OCI-LY7 (cell line): ENCODE results near the gene ARHGEF40. TPM values are rescaled to one million over a fixed set of nuclear protein-coding genes. Genes with fewer than 3 reads are reported as not detected.

Experiments
- BruUV-seq: library from RNA; stranded (reverse); fragments of 400-500 nt; replicated peaks from 2 replicates; lab custom pipeline; 2021; lab: Mats Ljungman, UMichigan
- CTCF ChIA-PET: fragments of 300-600 bp; sonication (Branson Sonifier 250); formaldehyde crosslinking; loops from one replicate; lab custom pipeline; 2022; ENCODE audit warnings: antibody characterized with exemption; ENCODE audit not compliant: unreplicated experiment; lab: Charles Lee
- POLR2A ChIA-PET: fragments of 300-600 bp; sonication (Branson Sonifier 250); formaldehyde crosslinking; loops from one replicate; lab custom pipeline; 2022; ENCODE audit warnings: antibody characterized with exemption; lab: Charles Lee
- DNase-seq: peaks from one replicate; pipeline ENCODE4 v3.0.0-alpha.2; 2015; ENCODE audit warnings: low spot score
- H2AFZ ChIP-seq: fragments of 200-600 bp; sonication (generic), shearing (Covaris generic); 2 replicates; pipeline ENCODE4 v1.6.1; 2014; ENCODE audit warnings: mild to moderate bottlenecking, antibody characterized with exemption, low read length, moderate library complexity
- H3K27ac ChIP-seq: fragments of 200-600 bp; sonication (generic); 2 replicates; pipeline ENCODE4 v1.5.1; 2014; ENCODE audit warnings: mixed run types, low read depth, mild to moderate bottlenecking, moderate library complexity, low read length, inconsistent platforms; ENCODE audit not compliant: poor library complexity, severe bottlenecking
- H3K36me3 ChIP-seq: fragments of 200-600 bp; sonication (generic); 2 replicates; pipeline ENCODE4 v1.6.1; 2014; ENCODE audit warnings: mild to moderate bottlenecking, antibody characterized with exemption, low read length, moderate library complexity, mixed read lengths; ENCODE audit not compliant: insufficient read depth
- H3K4me1 ChIP-seq: fragments of 200-600 bp; sonication (generic); 2 replicates; pipeline ENCODE4 v1.5.1; 2014; ENCODE audit warnings: mild to moderate bottlenecking, low read length; ENCODE audit not compliant: insufficient read depth, poor library complexity, severe bottlenecking
- H3K4me2 ChIP-seq: fragments of 200-600 bp; sonication (generic); 2 replicates; pipeline ENCODE4 v1.6.1; 2014; ENCODE audit warnings: mild to moderate bottlenecking, low read length
- H3K4me3 ChIP-seq: fragments of 200-600 bp; sonication (generic); 2 replicates; pipeline ENCODE4 v1.5.1; 2014; ENCODE audit warnings: mild to moderate bottlenecking, low read depth, low read length; ENCODE audit not compliant: poor library complexity, severe bottlenecking
- H3K79me2 ChIP-seq: fragments of 200-600 bp; sonication (generic); 2 replicates; pipeline ENCODE4 v1.6.1; 2016; ENCODE audit warnings: low read depth, mild to moderate bottlenecking, low read length, moderate library complexity, mixed read lengths; ENCODE audit not compliant: insufficient read depth
- H3K9me2 ChIP-seq: fragments of 200-600 bp; sonication (generic); 2 replicates; pipeline ENCODE4 v1.6.1; 2016; ENCODE audit warnings: mild to moderate bottlenecking, low read length, mixed read lengths; ENCODE audit not compliant: insufficient read depth
- H3K9me3 ChIP-seq: fragments of 200-600 bp; sonication (generic); 2 replicates; pipeline ENCODE4 v1.6.1; 2014; ENCODE audit warnings: mild to moderate bottlenecking, mixed run types, low read length, mixed read lengths
- H4K20me1 ChIP-seq: fragments of 200-600 bp; sonication (generic); 2 replicates; pipeline ENCODE4 v1.6.1; 2014; ENCODE audit warnings: mild to moderate bottlenecking, antibody characterized with exemption, low read length, moderate library complexity, mixed read lengths; ENCODE audit not compliant: insufficient read depth
- CTCF ChIP-seq: fragments of 200-600 bp; sonication (generic); conservative IDR thresholded peaks from 2 replicates; pipeline ENCODE4 v1.5.1; 2014; ENCODE audit warnings: mild to moderate bottlenecking, antibody characterized with exemption, low read length, moderate library complexity, mixed read lengths
- EZH2phosphoT487 ChIP-seq: fragments of 200-600 bp; sonication (generic); IDR thresholded peaks from 2 replicates; pipeline ENCODE4 v1.6.1; 2018; ENCODE audit warnings: low read depth, borderline replicate concordance, mild to moderate bottlenecking, mixed run types, antibody characterized with exemption, low read length, moderate library complexity, mixed read lengths
- intact Hi-C: fragments of 100-400 bp; cut with micrococcal nuclease; formaldehyde crosslinking; loops from one replicate; pipeline ENCODE4 v1.10.0; 2022; ENCODE audit not compliant: unreplicated experiment
- total RNA-seq, 2 experiments: library from RNA; depleted of rRNA in 1 of 2; stranded (reverse); fragments of >200 nt in 1 of 2; shearing (Covaris generic) in 1 of 2; gene quantifications; 2 replicates each; pipeline ENCODE4 v1.2.3, GENCODE V29; 2014 to 2022

Gene ARHGEF40
- total RNA-seq, 2 experiments from 2014 or later, result 1.3 to 2.0 TPM

DNA sequence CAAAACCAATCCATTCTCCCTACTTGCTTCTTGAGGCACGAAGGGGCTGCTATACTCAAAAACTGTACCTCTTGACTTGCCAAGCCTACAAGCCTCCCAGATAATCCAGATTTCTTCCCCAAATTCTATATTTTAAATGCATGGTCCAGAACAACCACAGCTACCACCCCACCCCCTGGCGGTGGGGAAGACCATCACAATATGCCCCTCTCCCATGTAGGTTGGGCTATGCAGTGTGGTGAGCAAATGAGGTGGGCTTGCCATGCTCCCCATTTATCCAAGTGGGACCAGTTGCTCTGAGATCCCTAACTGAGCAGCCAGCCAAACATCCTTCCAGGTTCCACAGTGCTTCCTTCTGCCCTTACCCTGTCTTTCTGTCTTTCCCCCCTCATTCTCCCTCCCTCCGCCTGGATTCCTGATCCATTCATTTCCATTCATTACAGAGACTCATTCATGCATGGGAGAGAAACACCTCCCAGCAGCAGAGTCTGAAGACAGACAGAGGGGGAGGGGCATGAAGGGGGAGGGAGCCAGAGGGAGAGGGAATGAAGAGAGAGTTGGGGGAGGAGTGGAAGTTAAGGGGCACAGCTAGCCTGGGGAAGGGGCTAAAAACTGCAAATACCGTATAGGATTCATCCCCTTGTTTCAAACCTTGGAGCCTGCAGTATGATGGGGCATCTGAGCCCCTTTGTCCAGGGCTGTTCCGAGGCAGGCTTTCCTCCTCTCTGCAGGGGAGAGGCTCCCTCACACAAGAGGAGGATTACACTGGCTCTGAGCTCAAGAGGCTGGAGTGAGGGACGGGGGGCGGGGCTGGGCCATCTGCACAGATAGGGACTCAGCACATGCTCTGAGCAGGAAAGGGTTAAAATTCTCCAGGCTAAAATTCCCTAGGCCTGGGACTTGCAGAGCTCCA is 23.9 kb downstream of the ARHGEF40 start:
- no peak for DNase-seq
- intact Hi-C loops, result no loop called here
- POLR2A ChIA-PET, result interaction anchor here (0.5 to 2.5 kb wide), 3 partner anchors 10 to 89 kb away, joined by 3 to 13 read pairs (median 4); no protein-coding TSS in a partner anchor
- Histone ChIP-seq H2AFZ (no peak overlapping the region), H3K4me2 (no peak overlapping the region), H3K27ac (no peak overlapping the region), H3K9me3 (no peaks in the 10 kb centered on the region), H3K79me2 (no peaks in the 10 kb centered on the region), H3K4me1 (peaks cover 18% of the 10 kb centered on the region), H4K20me1 (no peaks in the 10 kb centered on the region; the same call in 1 of the 2 replicates), H3K4me3 (no peak overlapping the region), H3K9me2 (no peaks in the 10 kb centered on the region), H3K36me3 (no peaks in the 10 kb centered on the region)
- no peak for TF ChIP-seq CTCF
- TF ChIP-seq EZH2phosphoT487, result no peak
- CTCF ChIA-PET, result interaction anchor here (0.6 to 1.8 kb wide), 2 partner anchors 10 to 124 kb away, joined by 7 read pairs; no protein-coding TSS in a partner anchor
- no TSS peak for BruUV-seq

DNA sequence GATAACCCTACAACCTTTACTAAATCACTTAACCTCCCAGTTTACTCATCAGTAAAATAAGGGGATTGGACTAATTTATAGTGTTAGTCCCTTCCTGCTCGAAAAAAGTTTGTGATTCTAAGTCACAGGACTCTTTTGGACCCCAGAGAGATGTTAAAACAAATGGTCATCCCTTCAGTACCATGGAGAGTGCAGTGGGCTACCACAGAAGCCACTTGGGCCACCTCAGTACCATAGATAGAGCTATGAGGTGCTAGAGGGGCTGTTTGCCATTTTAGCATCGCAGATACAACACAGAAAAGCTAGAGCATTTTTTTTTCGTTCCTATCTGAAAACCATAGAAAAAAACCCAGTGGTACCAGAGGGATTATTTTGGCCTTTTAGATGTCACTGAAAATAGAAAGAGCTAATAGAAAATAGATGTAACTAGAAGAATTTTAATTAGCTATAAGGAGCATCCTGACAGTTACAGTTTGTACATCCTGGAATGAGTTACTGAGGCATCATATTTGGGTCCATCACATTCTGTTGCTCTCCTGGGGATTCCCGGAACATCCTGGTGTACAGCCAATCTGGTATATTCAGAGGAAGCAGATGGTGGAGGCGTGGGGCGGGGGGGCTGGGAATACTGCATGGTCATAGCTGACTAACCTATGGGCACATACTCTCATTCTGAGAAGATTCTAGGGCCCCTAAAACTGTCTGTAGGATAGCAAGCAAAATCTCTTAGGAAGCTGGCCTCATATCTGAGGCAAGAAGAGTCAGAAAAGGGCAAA is 25.5 kb downstream of the ARHGEF40 start:
- DNase-seq, result no peak
- ChIA-PET CTCF (interaction anchor here (0.5 to 1.6 kb wide), 4 partner anchors 9 to 1964 kb away, joined by 3 to 7 read pairs (median 4); no protein-coding TSS in a partner anchor), POLR2A (interaction anchor here (0.6 to 2.5 kb wide), 5 partner anchors 9 to 80 kb away, joined by 3 to 13 read pairs (median 4); no protein-coding TSS in a partner anchor)
- Histone ChIP-seq H3K4me3 (no peak overlapping the region), H3K9me2 (no peaks in the 10 kb centered on the region), H4K20me1 (no peaks in the 10 kb centered on the region; the same call in 1 of the 2 replicates), H3K79me2 (no peaks in the 10 kb centered on the region), H3K9me3 (no peaks in the 10 kb centered on the region), H2AFZ (no peak overlapping the region), H3K4me1 (peaks cover 29% of the 10 kb centered on the region), H3K27ac (no peak overlapping the region), H3K4me2 (no peak overlapping the region), H3K36me3 (no peaks in the 10 kb centered on the region)
- intact Hi-C loops, result no loop called here
- BruUV-seq, result no TSS peak
- TF ChIP-seq CTCF (no peak), EZH2phosphoT487 (no peak)
